AML-193 (cell line): ENCODE measurements around the gene MYL12B.
"Not testable (repeated sequence)": the region's sequence is repeated elsewhere in the genome, so short reads cannot be mapped to it uniquely, and the experiment has no call there.

Experiments
- DNase-seq, 2 experiments: peaks; one replicate each; lab custom pipeline; 2025; lab: John Stamatoyannopoulos, UW

Gene MYL12B

GRCh38 chr18:3297025-3297984 is 35.4 kb downstream of the MYL12B start:
- peak; percentile 68 to 75 for DNase-seq

GRCh38 chr18:3304832-3305231 is 42.9 kb downstream of the MYL12B start:
- no peak for DNase-seq

DNA sequence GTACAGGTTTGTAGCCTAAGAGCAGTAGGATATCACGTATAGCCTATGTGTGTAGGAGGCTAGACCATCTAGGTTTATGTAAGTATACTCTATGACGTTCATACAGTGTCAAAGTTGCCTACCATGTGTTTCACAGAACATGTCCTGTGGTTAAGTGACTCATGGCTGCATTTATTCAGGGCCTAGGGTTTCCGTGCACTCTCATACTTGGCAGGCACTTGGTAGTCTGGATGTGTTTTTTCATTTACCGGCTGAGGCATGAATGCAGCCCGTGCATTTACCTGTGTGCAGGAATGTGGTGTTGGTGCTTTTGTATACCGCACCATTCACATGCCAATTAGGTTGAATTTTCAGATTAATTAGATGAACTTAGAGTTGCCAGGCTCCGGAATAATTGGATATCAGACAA is 43.4 kb downstream of the MYL12B start:
- no peak for DNase-seq

DNA sequence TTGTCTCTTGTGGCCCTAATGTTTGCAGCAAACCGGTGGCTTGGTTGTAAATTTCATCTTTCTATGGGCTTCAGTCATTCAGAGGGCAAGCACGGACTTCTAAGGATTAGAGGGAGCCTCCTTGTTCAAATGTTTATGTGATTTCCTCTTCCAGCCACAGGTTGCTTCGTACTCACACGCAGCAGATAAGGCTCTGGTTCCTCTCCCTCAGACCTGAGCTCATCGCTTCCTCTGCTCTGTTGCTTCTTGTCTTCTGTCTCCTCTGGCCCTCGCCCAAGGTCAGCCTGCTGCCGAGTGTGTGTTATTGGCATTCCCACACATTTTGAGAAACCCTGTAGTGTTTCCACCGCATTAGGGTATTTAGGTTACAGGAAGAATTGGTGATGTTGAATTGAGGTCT is 44.0 kb downstream of the MYL12B start:
- DNase-seq, result no peak

DNA sequence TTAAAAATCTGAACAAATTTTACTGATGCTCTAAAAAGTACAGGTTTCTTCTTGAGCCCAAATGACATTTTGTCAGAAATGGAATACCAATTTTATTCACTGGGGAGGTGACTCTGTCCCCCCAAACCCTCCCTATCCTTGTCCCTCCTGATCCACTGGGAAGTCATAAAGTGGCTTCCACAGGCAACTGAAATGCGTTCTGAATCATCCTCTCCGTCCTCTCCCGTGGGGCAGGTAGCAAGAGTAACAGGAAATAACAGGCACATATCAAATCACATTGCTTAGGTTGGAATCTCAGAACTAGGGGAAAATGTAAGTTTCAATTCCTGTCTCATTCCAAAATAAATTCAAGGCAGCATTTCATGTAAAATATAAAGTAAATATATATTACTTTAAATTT is 44.5 kb downstream of the MYL12B start:
- no peak for DNase-seq

DNA sequence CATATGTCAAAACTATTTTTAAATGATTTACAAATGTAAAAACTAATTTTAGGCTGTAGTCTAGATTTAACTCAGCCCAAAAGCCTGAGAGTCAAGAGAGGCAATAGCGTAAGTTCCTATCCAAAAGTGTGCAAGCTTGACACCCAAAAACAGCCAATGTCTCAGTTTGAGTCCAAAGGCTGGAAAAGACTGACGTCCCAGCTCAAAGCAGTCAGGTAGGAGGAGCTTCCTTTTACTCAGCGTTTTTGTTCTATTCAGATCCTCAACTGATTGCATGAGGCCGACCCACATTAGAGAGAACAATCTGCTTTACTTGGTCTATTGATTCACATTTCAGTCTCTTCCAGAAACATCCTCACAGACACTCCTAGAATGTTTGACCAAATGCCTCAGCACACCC is 51.8 kb downstream of the MYL12B start:
- no peak for DNase-seq

DNA sequence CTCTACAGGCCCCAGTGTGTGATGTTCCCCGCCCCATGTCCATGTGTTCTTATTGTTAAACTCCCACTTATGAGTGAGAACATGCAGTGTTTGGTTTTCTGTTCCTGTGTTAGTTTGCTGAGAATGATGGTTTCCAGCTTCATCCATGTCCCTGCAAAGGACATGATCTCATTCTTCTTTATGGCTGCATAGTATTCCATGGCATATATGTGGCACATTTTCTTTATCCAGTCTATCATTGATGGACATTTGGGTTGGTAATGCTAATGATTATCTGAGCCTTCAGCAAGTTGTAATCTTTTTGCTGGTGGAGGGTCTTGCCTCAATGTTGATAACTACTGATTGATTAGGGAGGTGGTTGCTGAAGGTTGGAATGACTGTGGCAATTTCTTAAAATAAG is 53.4 kb downstream of the MYL12B start:
- DNase-seq, result not testable (repeated sequence)

GRCh38 chr18:3319399-3319798 is 57.5 kb downstream of the MYL12B start:
- no peak for DNase-seq

DNA sequence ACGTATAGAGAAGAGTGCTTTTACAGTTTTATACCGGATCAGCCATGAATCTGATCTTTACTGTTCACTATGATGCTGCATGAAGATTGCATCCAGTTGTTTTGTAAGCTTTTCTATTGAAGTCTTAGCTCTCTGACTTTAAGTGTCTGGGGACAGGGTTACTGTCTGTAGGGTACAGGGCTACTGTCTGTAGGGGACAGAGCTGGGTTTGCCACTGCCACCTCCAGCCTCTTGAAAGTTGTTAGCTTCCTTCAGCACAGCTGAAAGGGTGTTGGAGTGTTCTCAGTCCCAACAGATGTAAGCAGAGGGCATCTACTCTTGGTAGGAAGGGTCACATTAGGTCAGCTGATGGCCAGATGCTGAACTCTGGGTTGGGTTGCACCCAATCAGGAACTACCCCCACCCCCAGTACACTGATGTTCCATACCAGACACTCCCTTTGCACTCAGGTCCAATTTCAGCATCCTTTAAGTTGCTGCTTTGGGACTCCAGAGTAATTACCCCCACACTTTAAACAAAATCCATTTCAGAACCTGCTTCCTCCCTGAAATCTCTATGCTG is 58.0 kb downstream of the MYL12B start:
- DNase-seq, result no peak

- no peak for DNase-seq
Observed at GRCh38 chr18:3321133-3321812, 59.3 kb downstream of the MYL12B start.

DNA sequence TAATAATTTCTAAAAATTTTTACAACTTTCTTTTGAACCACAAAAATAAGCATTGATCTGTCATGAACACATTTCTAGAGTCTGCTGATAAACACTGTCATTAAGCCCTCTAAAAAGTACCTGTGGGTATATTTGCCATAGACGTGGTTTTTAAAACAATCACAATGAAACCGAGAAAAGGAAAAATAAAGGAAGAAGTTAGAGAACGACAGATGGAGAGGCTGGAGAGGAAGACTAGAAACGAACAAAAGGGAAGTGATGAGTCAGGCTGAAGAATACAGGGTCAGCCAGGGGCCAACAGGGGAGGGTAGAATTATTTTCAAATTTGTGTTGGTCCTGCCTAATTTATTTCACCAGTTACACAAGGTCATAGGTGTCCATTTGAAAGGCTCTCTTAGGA is 62.0 kb downstream of the MYL12B start:
- peak; percentile 52 to 56 for DNase-seq
